Smooth muscle cell (in vitro differentiated cells): Measurements from ENCODE around the gene SREK1. TPM values are rescaled to one million over a fixed set of nuclear protein-coding genes. Genes with fewer than 3 reads are reported as not detected.

Source experiments
- DNase-seq: peaks from one replicate; lab custom pipeline; 2025; ENCODE audit not compliant: unreplicated experiment; lab: John Stamatoyannopoulos, UW
- H2AFZ ChIP-seq: fragments of 200-600 bp; sonication (generic); 2 replicates; pipeline ENCODE4 v1.6.0; 2016; ENCODE audit warnings: antibody characterized with exemption, low read depth, mild to moderate bottlenecking
- H3F3A ChIP-seq: fragments of 200-600 bp; sonication (generic); 2 replicates; pipeline ENCODE4 v1.6.0; 2017; ENCODE audit warnings: antibody characterized with exemption, low read depth
- H3K27ac ChIP-seq: fragments of 200-600 bp; sonication (generic); 2 replicates; pipeline ENCODE4 v1.5.1; 2016; ENCODE audit warnings: low read depth, mild to moderate bottlenecking
- H3K27me3 ChIP-seq: fragments of 200-600 bp; sonication (generic); 2 replicates; pipeline ENCODE4 v1.6.1; 2016; ENCODE audit warnings: low read depth, mild to moderate bottlenecking
- H3K36me3 ChIP-seq: fragments of 200-600 bp; sonication (generic); 2 replicates; pipeline ENCODE4 v1.5.1; 2016; ENCODE audit warnings: low read depth
- H3K4me1 ChIP-seq: fragments of 200-600 bp; sonication (generic); 2 replicates; pipeline ENCODE4 v1.5.1; 2016; ENCODE audit warnings: low read depth
- H3K4me2 ChIP-seq: fragments of 200-600 bp; sonication (generic); 2 replicates; pipeline ENCODE4 v1.6.0; 2016; ENCODE audit warnings: mild to moderate bottlenecking
- H3K4me3 ChIP-seq: fragments of 200-600 bp; sonication (generic); 2 replicates; pipeline ENCODE4 v1.5.1; 2016; ENCODE audit warnings: mild to moderate bottlenecking
- H3K79me2 ChIP-seq: fragments of 200-600 bp; sonication (generic); 2 replicates; pipeline ENCODE4 v1.6.0; 2016; ENCODE audit warnings: low read depth, mild to moderate bottlenecking
- H3K9ac ChIP-seq: fragments of 200-600 bp; sonication (generic); 2 replicates; pipeline ENCODE4 v1.6.0; 2016; ENCODE audit warnings: low read depth
- H3K9me3 ChIP-seq: fragments of 200-600 bp; sonication (generic); replicated peaks from 2 replicates; pipeline ENCODE4 v1.5.1; 2016; ENCODE audit warnings: low read depth
- H4K20me1 ChIP-seq: fragments of 200-600 bp; sonication (generic); 2 replicates; pipeline ENCODE4 v1.6.0; 2016; ENCODE audit warnings: low read depth
- WGBS: methylation state at CpG from one replicate; pipeline ENCODE4 v1.1.7; 2016; ENCODE audit warnings: low lambda C conversion rate; 5-methylcytosine and 5-hydroxymethylcytosine counted together
- polyA plus RNA-seq: library from polyadenylated mRNA; unstranded; fragments of >200 nt; fragmentation: Nextera tagmentation; extraction: Ambion mirVana; gene quantifications from 2 replicates; pipeline ENCODE4 v1.2.1, GENCODE V29; 2016
- total RNA-seq: library from RNA; depleted of rRNA; stranded (reverse); fragments of >200 nt; gene quantifications from 2 replicates; pipeline ENCODE4 v1.2.3, GENCODE V29; 2014
- TF ChIP-seq, protein P1 (sequence below): fragments of 200-600 bp; sonication (generic); IDR thresholded peaks from 2 replicates; pipeline ENCODE4 v1.5.1; 2017; ENCODE audit warnings: borderline replicate concordance, mild to moderate bottlenecking, antibody characterized with exemption; ENCODE audit not compliant: insufficient read depth, poor library complexity, severe bottlenecking

Gene SREK1
- total and polyA plus RNA-seq, 2 experiments from 2014 or later = 31.0 to 70.9 TPM

DNA sequence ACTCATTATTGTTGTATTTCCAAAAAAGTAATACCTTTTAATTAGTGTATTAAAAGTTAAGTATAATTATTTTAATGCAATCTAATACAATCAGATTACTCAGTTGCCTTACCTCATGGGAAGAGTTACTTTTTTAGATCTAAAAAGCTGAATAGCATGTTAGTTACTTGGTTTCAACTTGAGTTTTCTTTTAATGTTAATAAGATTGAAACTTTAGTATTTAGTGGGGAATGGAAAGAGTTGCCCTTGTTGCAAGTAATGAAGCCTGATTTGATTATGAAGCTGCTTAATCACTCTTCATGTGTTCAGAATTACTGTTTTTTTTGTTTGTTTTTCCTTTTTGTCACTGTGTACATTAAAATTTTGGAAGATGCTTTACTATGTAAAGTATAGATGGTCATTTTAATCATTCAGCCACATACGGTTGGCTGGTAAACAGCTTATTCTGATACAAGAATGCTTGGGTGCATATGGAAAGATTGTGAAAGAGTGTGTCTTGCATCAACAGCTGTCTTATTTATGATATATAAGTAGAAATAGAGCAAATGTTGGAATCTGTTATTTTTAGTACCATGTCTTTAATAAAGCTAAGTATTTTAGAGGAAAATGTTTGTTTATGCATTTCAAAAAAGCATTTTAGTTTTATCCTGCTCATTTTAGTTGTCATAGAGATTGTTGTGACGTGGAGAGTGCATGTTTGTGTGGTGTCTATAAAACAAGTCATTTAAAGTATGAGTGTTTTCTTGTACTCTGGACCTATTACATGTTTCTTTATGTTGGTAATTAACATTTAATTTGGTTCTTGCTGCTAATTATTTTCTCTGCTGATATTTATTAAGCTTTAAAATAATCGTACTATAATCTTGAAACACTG is 36.4 kb downstream of the SREK1 start:
- no peaks in the 10 kb centered on the region for H3K9me3 ChIP-seq
- no peak overlapping the region for H3K4me3 ChIP-seq
- 91% methylated on average over 3 of the region's 3 CpGs for WGBS
- H3K27me3 ChIP-seq = no peaks in the 10 kb centered on the region
- no peaks in the 10 kb centered on the region for H3K4me1 ChIP-seq
- DNase-seq = no peak
- no peak overlapping the region for H2AFZ ChIP-seq
- no peak overlapping the region for H3K9ac ChIP-seq
- peaks cover 29% of the 10 kb centered on the region for H4K20me1 ChIP-seq
- peaks cover 35% of the 10 kb centered on the region for H3K36me3 ChIP-seq
- no peak overlapping the region for H3K27ac ChIP-seq
- no peaks in the 10 kb centered on the region for H3K79me2 ChIP-seq
- no peaks in the 10 kb centered on the region for H3F3A ChIP-seq
- no peak overlapping the region for H3K4me2 ChIP-seq
- TF ChIP-seq, protein P1, sequence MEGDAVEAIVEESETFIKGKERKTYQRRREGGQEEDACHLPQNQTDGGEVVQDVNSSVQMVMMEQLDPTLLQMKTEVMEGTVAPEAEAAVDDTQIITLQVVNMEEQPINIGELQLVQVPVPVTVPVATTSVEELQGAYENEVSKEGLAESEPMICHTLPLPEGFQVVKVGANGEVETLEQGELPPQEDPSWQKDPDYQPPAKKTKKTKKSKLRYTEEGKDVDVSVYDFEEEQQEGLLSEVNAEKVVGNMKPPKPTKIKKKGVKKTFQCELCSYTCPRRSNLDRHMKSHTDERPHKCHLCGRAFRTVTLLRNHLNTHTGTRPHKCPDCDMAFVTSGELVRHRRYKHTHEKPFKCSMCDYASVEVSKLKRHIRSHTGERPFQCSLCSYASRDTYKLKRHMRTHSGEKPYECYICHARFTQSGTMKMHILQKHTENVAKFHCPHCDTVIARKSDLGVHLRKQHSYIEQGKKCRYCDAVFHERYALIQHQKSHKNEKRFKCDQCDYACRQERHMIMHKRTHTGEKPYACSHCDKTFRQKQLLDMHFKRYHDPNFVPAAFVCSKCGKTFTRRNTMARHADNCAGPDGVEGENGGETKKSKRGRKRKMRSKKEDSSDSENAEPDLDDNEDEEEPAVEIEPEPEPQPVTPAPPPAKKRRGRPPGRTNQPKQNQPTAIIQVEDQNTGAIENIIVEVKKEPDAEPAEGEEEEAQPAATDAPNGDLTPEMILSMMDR = no peak

DNA sequence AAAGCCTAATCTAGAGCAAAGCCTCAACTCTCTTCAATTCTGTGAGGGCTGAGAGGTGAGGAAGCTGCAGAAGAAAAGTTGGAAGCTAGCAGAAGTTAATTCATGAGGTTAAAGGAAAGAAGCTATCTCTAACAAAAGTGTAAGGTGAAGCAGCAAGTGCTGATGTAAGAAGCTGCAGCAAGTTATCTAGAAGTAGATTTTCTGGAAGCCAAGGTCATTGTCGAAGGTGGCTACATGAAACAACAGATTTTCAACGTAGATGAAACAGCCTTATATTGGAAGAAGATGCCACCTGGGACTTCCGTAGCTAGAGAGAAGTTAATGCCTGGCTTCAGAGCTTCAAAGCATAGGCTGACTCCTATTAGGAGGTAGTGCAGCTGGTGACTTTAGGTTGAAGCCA is 42.0 kb downstream of the SREK1 start:
- no peak overlapping the region for H3K4me2 ChIP-seq
- H3K36me3 ChIP-seq = no peaks in the 10 kb centered on the region
- H3K4me3 ChIP-seq = no peak overlapping the region
- H3K79me2 ChIP-seq = no peaks in the 10 kb centered on the region
- WGBS = 92% methylated on average over 3 of the region's 3 CpGs
- TF ChIP-seq, protein P1 = no peak
- no peaks in the 10 kb centered on the region for H3K27me3 ChIP-seq
- H3K27ac ChIP-seq = no peak overlapping the region
- H4K20me1 ChIP-seq = peaks cover under 1% of the 10 kb centered on the region
- no peak overlapping the region for H3K9ac ChIP-seq
- DNase-seq = no peak
- no peaks in the 10 kb centered on the region for H3F3A ChIP-seq
- H3K9me3 ChIP-seq = no peaks in the 10 kb centered on the region
- H2AFZ ChIP-seq = no peak overlapping the region
- no peaks in the 10 kb centered on the region for H3K4me1 ChIP-seq

DNA sequence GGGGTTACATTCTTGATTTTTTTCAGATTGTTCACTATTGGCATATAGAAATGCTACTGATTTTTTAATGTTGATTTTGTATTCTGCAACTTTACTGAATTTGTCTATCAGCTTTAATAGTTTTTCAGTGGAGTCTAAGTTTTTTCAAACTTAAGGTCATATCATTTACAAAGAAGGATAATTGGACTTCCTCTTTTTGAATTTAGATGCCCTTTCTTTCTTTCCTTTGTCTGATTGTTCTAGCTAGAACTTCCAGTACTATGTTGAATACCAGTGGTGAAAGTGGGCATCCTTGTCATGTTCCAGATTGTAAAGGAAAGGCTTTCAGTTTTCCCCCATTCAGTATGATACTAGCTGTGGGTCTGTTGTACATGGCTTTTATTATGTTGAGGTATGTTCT is 49.3 kb downstream of the SREK1 start:
- no peak overlapping the region for H3K4me2 ChIP-seq
- H3K4me3 ChIP-seq = no peak overlapping the region
- H3K36me3 ChIP-seq = no peaks in the 10 kb centered on the region
- H3K4me1 ChIP-seq = no peaks in the 10 kb centered on the region
- H3K27me3 ChIP-seq = no peaks in the 10 kb centered on the region
- no peaks in the 10 kb centered on the region for H3F3A ChIP-seq
- no peaks in the 10 kb centered on the region for H3K9me3 ChIP-seq
- TF ChIP-seq, protein P1 = no peak
- H3K79me2 ChIP-seq = no peaks in the 10 kb centered on the region
- no peak for DNase-seq
- H3K27ac ChIP-seq = no peak overlapping the region
- no peak overlapping the region for H3K9ac ChIP-seq
- no peak overlapping the region for H2AFZ ChIP-seq
- H4K20me1 ChIP-seq = no peaks in the 10 kb centered on the region
